ENCODE results near the gene ADGRF1.

Gene ADGRF1

GRCh38 chr6:47080083-47080596 is 38.0 kb upstream of the ADGRF1 start:
- Histone ChIP-seq H3K36me3 (no peaks in the 10 kb centered on the region), H3K27ac (no peak overlapping the region), H3K4me3 (ENCODE audit: low read depth in 1 of 2, low read length in 1 of 2) (no peak overlapping the region), H3K9me3 (no peaks in the 10 kb centered on the region), H3K27me3 (no peaks in the 10 kb centered on the region), H3K4me1 (ENCODE audit: control insufficient read depth in 1 of 2, insufficient read depth in 1 of 2, low read depth in 1 of 2, low read length in 1 of 2) (no peaks in the 10 kb centered on the region)
- TF ChIP-seq CTCF (IDR thresholded peaks at IDR 0.05), result no peak

- Histone ChIP-seq H3K27me3 (no peaks in the 10 kb centered on the region), H3K9me3 (no peaks in the 10 kb centered on the region), H3K4me3 (ENCODE audit: low read depth in 1 of 2, low read length in 1 of 2) (no peak overlapping the region), H3K27ac (no peak overlapping the region), H3K36me3 (no peaks in the 10 kb centered on the region), H3K4me1 (ENCODE audit: control insufficient read depth in 1 of 2, insufficient read depth in 1 of 2, low read depth in 1 of 2, low read length in 1 of 2) (no peaks in the 10 kb centered on the region)
- TF ChIP-seq CTCF (IDR thresholded peaks at IDR 0.05), result no peak
Measured at GRCh38 chr6:47079638-47080037, 37.5 kb upstream of the ADGRF1 start.

- Histone ChIP-seq H3K27ac (no peak overlapping the region), H3K9me3 (no peaks in the 10 kb centered on the region), H3K4me1 (ENCODE audit: control insufficient read depth in 1 of 2, insufficient read depth in 1 of 2, low read depth in 1 of 2, low read length in 1 of 2) (no peaks in the 10 kb centered on the region), H3K4me3 (ENCODE audit: low read depth in 1 of 2, low read length in 1 of 2) (no peak overlapping the region), H3K27me3 (no peaks in the 10 kb centered on the region), H3K36me3 (no peaks in the 10 kb centered on the region)
- TF ChIP-seq CTCF (IDR thresholded peaks at IDR 0.05), result no peak
Measured at GRCh38 chr6:47078991-47079390, 36.9 kb upstream of the ADGRF1 start.

GRCh38 chr6:47076422-47077344 is 34.6 kb upstream of the ADGRF1 start:
- H3K27me3 ChIP-seq, result no peaks in the 10 kb centered on the region
- H3K36me3 ChIP-seq, result no peaks in the 10 kb centered on the region
- no peak overlapping the region for H3K4me3 ChIP-seq (ENCODE audit: low read depth in 1 of 2, low read length in 1 of 2)
- H3K27ac ChIP-seq, result no peak overlapping the region
- H3K9me3 ChIP-seq, result no peaks in the 10 kb centered on the region
- TF ChIP-seq CTCF (IDR thresholded peaks at IDR 0.05), result no peak
- no peaks in the 10 kb centered on the region for H3K4me1 ChIP-seq (ENCODE audit: control insufficient read depth in 1 of 2, insufficient read depth in 1 of 2, low read depth in 1 of 2, low read length in 1 of 2)

- Histone ChIP-seq H3K27ac (no peak overlapping the region), H3K36me3 (no peaks in the 10 kb centered on the region), H3K4me3 (ENCODE audit: low read depth in 1 of 2, low read length in 1 of 2) (no peak overlapping the region), H3K27me3 (no peaks in the 10 kb centered on the region), H3K4me1 (ENCODE audit: control insufficient read depth in 1 of 2, insufficient read depth in 1 of 2, low read depth in 1 of 2, low read length in 1 of 2) (no peaks in the 10 kb centered on the region), H3K9me3 (no peaks in the 10 kb centered on the region)
- no peak for TF ChIP-seq CTCF (IDR thresholded peaks at IDR 0.05)
Measured at GRCh38 chr6:47075741-47076421, 33.7 kb upstream of the ADGRF1 start.
